T-helper 1 cell (primary cell): ENCODE results near the gene PCDH10.

Source experiments
- DNase-seq, 5 donors: peaks; one replicate each; pipeline ENCODE4 v3.0.0-alpha.2; 2012 to 2020

The PCDH10 gene

DNA sequence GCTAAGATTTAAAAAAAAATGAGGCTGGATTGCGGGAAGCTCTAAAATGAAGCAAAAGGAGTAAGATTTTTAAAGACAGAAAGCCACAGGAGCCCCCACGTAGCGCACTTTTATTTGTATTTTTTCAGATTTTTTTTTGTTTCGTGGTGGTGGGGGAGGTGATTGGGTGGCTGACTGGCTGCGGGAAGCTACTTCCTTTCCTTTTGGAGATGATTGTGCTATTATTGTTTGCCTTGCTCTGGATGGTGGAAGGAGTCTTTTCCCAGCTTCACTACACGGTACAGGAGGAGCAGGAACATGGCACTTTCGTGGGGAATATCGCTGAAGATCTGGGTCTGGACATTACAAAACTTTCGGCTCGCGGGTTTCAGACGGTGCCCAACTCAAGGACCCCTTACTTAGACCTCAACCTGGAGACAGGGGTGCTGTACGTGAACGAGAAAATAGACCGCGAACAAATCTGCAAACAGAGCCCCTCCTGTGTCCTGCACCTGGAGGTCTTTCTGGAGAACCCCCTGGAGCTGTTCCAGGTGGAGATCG is 908 bp downstream of the PCDH10 start:
- no peak for DNase-seq

- no peak for DNase-seq
Observed at GRCh38 chr4:133150486-133151340, 1.6 kb downstream of the PCDH10 start.

DNA sequence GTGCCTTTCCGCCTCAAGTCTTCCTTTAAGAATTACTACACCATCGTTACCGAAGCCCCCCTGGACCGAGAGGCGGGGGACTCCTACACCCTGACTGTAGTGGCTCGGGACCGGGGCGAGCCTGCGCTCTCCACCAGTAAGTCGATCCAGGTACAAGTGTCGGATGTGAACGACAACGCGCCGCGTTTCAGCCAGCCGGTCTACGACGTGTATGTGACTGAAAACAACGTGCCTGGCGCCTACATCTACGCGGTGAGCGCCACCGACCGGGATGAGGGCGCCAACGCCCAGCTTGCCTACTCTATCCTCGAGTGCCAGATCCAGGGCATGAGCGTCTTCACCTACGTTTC is 2.2 kb downstream of the PCDH10 start:
- DNase-seq: no peak

DNA sequence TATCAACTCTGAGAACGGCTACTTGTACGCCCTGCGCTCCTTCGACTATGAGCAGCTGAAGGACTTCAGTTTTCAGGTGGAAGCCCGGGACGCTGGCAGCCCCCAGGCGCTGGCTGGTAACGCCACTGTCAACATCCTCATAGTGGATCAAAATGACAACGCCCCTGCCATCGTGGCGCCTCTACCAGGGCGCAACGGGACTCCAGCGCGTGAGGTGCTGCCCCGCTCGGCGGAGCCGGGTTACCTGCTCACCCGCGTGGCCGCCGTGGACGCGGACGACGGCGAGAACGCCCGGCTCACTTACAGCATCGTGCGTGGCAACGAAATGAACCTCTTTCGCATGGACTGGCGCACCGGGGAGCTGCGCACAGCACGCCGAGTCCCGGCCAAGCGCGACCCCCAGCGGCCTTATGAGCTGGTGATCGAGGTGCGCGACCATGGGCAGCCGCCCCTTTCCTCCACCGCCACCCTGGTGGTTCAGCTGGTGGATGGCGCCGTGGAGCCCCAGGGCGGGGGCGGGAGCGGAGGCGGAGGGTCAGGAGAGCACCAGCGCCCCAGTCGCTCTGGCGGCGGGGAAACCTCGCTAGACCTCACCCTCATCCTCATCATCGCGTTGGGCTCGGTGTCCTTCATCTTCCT is 2.7 kb downstream of the PCDH10 start:
- no peak for DNase-seq

DNA sequence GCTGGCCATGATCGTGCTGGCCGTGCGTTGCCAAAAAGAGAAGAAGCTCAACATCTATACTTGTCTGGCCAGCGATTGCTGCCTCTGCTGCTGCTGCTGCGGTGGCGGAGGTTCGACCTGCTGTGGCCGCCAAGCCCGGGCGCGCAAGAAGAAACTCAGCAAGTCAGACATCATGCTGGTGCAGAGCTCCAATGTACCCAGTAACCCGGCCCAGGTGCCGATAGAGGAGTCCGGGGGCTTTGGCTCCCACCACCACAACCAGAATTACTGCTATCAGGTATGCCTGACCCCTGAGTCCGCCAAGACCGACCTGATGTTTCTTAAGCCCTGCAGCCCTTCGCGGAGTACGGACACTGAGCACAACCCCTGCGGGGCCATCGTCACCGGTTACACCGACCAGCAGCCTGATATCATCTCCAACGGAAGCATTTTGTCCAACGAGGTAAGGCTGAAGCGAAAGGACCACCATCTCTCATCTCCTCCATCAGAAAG is 3.3 kb downstream of the PCDH10 start:
- DNase-seq: no peak

- DNase-seq: no peak
Observed at GRCh38 chr4:133152831-133153481, 3.9 kb downstream of the PCDH10 start.

DNA sequence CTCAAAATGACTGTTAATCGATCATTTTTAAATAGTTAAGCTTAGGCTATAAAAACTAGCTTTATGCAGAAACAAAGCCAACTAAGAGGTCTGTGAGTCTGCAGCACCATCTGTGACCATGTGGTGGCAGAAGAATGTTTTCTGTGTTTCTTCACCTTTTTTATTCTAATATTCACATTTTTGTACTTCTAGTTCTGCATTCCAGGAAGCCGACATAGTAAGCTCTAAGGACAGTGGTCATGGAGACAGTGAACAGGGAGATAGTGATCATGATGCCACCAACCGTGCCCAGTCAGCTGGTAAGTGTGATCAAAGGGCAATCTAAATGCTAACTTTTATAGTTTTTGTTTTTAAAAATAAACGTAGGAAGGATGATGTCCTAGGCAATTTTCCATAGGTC is 5.6 kb downstream of the PCDH10 start:
- DNase-seq: no peak

DNA sequence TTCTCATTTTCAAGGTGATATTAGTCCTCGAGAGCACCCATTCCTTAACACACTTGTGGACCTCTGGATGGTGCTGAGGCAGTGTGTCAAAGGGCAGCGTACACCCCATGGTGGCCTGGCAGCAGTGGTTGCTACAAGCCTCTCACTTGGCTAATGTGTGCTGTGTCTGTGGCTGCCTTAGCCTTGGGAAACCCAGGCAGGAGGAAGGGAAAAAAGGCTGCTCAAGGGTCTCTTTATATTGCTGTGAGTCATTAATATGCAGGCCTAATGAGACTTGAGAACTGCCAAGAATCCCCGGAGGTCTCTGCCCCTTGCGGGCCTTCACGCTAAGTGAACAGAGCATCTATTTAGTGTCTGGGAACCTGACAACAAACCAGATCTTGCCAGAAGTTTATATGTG is 7.0 kb downstream of the PCDH10 start:
- DNase-seq: no peak

DNA sequence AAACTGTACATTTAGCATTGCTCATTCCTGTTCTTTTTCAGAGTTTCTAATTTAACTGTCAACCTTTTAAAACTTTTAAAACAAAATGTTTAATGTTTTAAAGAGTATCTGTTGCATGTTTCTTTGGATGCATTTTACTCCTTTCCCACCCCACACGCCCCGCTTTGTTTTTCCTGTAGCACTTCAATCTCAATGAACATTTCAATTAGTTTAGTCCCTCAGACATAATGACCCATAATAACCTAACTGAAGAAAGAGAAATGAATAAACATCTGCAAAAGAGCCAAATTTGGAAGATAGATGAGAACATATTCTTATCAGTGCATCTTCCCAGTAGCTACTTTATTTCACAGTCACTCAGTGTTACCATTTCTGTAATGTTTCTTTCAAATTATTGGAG is 7.5 kb downstream of the PCDH10 start:
- DNase-seq: no peak

- DNase-seq: no peak
Observed at GRCh38 chr4:133157460-133158160, 8.5 kb downstream of the PCDH10 start.

DNA sequence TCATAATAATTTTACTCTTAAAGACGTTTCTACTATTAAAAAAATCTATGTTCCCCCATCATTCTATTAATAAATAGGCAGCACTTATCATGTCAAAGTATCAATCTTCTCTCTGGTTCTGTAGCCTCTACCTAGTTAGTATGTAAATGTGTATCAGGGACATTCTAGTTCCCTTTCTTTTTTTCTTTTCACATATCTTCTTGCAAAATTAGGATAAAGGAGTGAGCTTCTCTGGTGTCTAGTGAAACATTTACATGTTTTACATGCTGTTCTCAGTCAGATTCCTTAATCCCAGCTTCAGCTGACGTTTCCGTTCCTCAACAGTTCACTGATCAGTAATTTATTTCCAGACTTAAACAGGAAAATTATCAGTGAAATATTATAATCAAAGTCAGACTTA is 11.8 kb downstream of the PCDH10 start:
- DNase-seq: no peak

DNA sequence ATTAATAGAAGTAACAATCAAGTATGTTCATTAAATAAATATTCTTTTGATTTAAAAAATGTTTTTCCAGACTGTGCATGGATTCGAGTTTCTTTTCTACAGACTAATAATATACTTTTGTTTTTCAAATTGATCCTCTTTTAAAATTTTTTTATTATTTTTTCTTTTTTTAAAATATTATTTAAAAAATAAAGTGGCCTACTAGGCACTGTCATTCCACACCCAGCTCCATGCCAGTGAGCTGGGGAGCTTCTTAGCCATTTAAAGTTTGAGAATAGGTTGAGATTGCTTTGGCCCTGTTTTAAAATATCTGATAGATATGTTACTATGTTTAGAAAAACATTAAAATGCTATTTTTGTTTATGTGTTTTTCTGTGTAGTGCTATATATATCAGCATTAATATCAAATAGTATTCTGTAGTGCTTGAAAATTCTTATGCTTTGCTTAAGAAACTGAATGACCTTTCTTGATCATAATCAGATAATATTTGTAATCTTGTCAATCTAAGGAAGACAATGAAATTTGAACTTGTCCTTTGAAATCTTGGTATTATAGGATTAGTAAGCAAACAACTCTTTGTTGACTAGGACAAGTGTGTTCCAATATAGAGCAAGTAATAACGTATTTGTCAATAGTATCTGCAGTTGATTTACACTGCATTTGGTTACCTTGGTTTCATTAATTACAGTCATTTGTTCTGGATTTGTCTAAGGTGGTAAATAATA is 12.6 kb downstream of the PCDH10 start:
- no peak for DNase-seq

- DNase-seq: no peak
Observed at GRCh38 chr4:133162941-133163340, 13.8 kb downstream of the PCDH10 start.

GRCh38 chr4:133178956-133179355 is 29.9 kb downstream of the PCDH10 start:
- no peak for DNase-seq

GRCh38 chr4:133186210-133186609 is 37.1 kb downstream of the PCDH10 start:
- no peak for DNase-seq

DNA sequence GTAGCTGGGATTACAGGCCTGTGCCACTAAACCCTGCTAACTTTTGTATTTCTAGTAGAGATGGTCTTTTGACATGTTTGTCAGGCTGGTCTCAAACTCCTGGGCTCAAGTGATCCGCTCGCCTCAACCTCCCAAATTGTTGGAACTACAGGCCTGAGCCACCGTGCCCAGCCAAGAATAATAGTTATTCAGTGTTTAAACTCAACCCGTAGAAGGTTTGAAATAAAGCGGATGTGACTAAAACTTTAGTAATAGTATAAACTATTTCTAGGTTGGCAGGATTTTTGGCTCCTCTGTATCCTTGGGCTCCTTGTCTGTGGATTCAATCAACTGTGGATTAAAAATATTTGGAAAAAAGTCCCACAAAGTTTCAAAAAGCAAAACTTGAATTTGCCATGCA is 37.8 kb downstream of the PCDH10 start:
- DNase-seq: no peak

- DNase-seq: no peak
Observed at GRCh38 chr4:133188433-133189146, 39.5 kb downstream of the PCDH10 start.

GRCh38 chr4:133189147-133189517 is 40.0 kb downstream of the PCDH10 start:
- no peak for DNase-seq

DNA sequence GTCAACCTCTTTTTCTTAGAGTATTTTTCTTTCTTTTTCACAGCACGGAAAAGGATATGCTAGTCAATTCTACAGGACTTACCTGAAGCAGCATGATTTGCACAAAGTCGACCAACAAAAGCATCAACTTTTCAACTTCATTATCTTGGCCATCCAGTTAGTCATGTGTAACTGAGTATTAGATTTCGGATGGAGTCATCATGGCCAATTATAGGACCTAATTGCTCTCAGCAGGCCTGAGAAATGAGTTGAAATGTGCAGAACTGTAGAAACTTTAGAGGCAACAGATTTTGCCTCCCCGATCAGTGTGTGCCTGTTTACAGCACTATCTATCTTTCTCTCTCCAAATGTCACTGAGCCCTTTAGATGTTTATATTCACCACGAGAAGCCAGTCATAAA is 41.0 kb downstream of the PCDH10 start:
- no peak for DNase-seq

DNA sequence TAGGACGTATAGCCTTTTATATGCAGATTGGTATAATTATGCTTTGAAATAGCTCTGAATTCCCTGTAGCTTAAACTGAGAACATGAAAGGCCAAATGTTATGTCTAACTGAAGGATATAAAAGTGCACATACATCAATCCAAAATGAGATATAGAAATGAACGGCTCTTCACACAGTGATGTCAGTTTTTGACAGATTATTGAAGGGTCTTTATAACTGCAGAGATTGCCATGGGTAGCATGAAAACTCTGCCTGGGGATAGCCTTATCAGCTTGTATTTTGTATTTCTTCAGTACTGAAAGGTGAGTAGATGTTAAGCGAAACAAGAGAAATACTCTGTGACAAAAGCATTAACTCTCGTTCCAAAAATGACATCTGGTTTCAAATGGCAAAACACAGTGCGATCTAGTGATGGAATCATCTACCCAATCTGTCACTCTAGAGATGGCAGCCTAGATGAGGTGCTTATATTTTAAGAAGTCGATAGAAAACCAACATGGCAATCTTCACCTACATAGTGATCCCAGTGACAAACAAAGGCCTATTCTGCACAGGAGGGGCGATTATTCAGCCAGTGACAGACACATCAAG is 59.7 kb downstream of the PCDH10 start:
- DNase-seq: no peak

- DNase-seq: no peak
Observed at GRCh38 chr4:133233922-133234321, 84.8 kb downstream of the PCDH10 start.
